Panc1 (cell line): ENCODE results near the gene RPL41. TPM values are rescaled to one million over a fixed set of nuclear protein-coding genes. Genes with fewer than 3 reads are reported as not detected.

Source experiments
- ATAC-seq: fragments of 200-7000 bp; cut with Tn5 transposase; 2 replicates; pipeline ENCODE4 v1.9.1; 2020; ENCODE audit warnings: mild to moderate bottlenecking, moderate library complexity
- BruUV-seq: library from RNA; stranded (reverse); fragments of 400-500 nt; replicated peaks from 2 replicates; lab custom pipeline; 2021; lab: Mats Ljungman, UMichigan
- CTCF ChIA-PET: fragments of 300-600 bp; sonication (Branson Sonifier 250); formaldehyde crosslinking; loops from one replicate; lab custom pipeline; 2022; ENCODE audit warnings: antibody characterized with exemption; lab: Charles Lee
- POLR2A ChIA-PET: fragments of 300-600 bp; sonication (Branson Sonifier 250); formaldehyde crosslinking; loops from one replicate; lab custom pipeline; 2022; ENCODE audit warnings: antibody characterized with exemption; lab: Charles Lee
- DNase-seq: peaks from one replicate; pipeline ENCODE4 v3.0.0-alpha.2; 2010; ENCODE audit warnings: low read depth, low spot score
- H3K27ac ChIP-seq: 2 replicates; pipeline ENCODE4 v1.5.1; 2011; ENCODE audit warnings: mild to moderate bottlenecking, low read length, inconsistent platforms
- H3K27me3 ChIP-seq: fragments of 200-500 bp; sonication (Bioruptor generic); 2 replicates; pipeline ENCODE4 v1.6.0; 2014; ENCODE audit warnings: low read length, inconsistent platforms; ENCODE audit not compliant: control insufficient read depth, insufficient read depth
- H3K36me3 ChIP-seq: fragments of 200-500 bp; sonication (Bioruptor generic); 2 replicates; pipeline ENCODE4 v1.5.1; 2014; ENCODE audit warnings: inconsistent platforms, mild to moderate bottlenecking, low read length, moderate library complexity; ENCODE audit not compliant: control insufficient read depth, insufficient read depth
- H3K4me1 ChIP-seq: 2 replicates; pipeline ENCODE4 v1.5.1; 2011; ENCODE audit warnings: inconsistent platforms, mild to moderate bottlenecking, low read length, moderate library complexity; ENCODE audit not compliant: control insufficient read depth, insufficient read depth
- H3K4me3 ChIP-seq, 2 experiments: 2 replicates each; pipeline ENCODE4 v1.5.1; 2011 to 2012; ENCODE audit warnings: low read depth in 2 of 2, low read length in 2 of 2, mild to moderate bottlenecking in 2 of 2, inconsistent platforms in 1 of 2, moderate library complexity in 1 of 2
- H3K9me3 ChIP-seq: fragments of 200-500 bp; sonication (Bioruptor generic); 2 replicates; pipeline ENCODE4 v1.5.1; 2014; ENCODE audit warnings: low read depth, mild to moderate bottlenecking, inconsistent platforms, low read length, moderate library complexity; ENCODE audit not compliant: control insufficient read depth, insufficient read depth
- CTCF ChIP-seq: fragments of 450-650 bp; IDR thresholded peaks from 2 replicates; pipeline ENCODE4 v1.5.1; 2017; ENCODE audit warnings: mild to moderate bottlenecking
- POLR2AphosphoS5 ChIP-seq: IDR thresholded peaks from 2 replicates; pipeline ENCODE4 v1.6.1; 2012; ENCODE audit warnings: mild to moderate bottlenecking, low read depth, low read length, moderate library complexity
- REST ChIP-seq, 2 experiments: IDR thresholded peaks; 2 replicates each; pipeline ENCODE4 v1.6.1; 2011 to 2012; ENCODE audit warnings: low read depth in 2 of 2, control low read depth in 1 of 2, low read length in 1 of 2, mild to moderate bottlenecking in 1 of 2, moderate library complexity in 1 of 2; ENCODE audit not compliant: insufficient read depth in 1 of 2
- SIN3A ChIP-seq: IDR thresholded peaks from 2 replicates; pipeline ENCODE4 v1.6.1; 2012; ENCODE audit warnings: low read depth, mild to moderate bottlenecking, low read length, moderate library complexity, borderline replicate concordance; ENCODE audit not compliant: insufficient read depth
- TCF7L2 ChIP-seq: IDR thresholded peaks from 2 replicates; pipeline ENCODE4 v1.6.1; 2011; ENCODE audit warnings: mild to moderate bottlenecking, low read depth, low read length, inconsistent platforms
- in situ Hi-C: cut with HindIII; loops from 2 replicates; pipeline ENCODE4 v1.10.0; 2016; ENCODE audit warnings: low sequenced_read_pairs, low pct_unique_long_range_greater_than_20kb
- intact Hi-C: fragments of 100-400 bp; cut with micrococcal nuclease; formaldehyde crosslinking; loops from one replicate; pipeline ENCODE4 v1.10.0; 2022; ENCODE audit not compliant: unreplicated experiment
- total RNA-seq: library from RNA; stranded (reverse); gene quantifications from one replicate; pipeline ENCODE4 v1.2.1, GENCODE V29; 2021; ENCODE audit not compliant: unreplicated experiment

RPL41 gene
- total RNA-seq, 1 experiment from 2014 or later, result 2,264 TPM

GRCh38 chr12:56101045-56101444, 15.4 kb upstream of the RPL41 start:
- Histone ChIP-seq H3K4me3 (no peak overlapping the region), H3K36me3 (peaks cover 11% of the 10 kb centered on the region), H3K4me1 (peaks cover 15% of the 10 kb centered on the region), H3K27me3 (no peaks in the 10 kb centered on the region; the same call in 1 of the 2 replicates), H3K9me3 (no peaks in the 10 kb centered on the region), H3K27ac (no peak overlapping the region)
- in situ Hi-C loops (no loop called here), intact Hi-C loops (no loop called here)
- no peak for TF ChIP-seq SIN3A
- TF ChIP-seq CTCF, result no peak
- TF ChIP-seq POLR2AphosphoS5, result no peak
- TF ChIP-seq TCF7L2, result no peak
- TF ChIP-seq REST (IDR thresholded peaks at IDR 0.05; ENCODE audit: insufficient read depth in 1 of 2, low read depth in 2 of 2, low read length in 1 of 2), result no peak
- BruUV-seq, result no TSS peak
- ATAC-seq (no peak), DNase-seq (no peak)
- ChIA-PET CTCF (no interaction called here), POLR2A (no interaction called here)

- POLR2A ChIA-PET, result interaction anchor here (1.4 kb wide), 1 partner anchor 15 kb away, joined by 3 read pairs; the partner anchor contains the start of gene ZC3H10
- ATAC-seq, result no peak
- no TSS peak for BruUV-seq
- intact Hi-C loops, result no loop called here
- in situ Hi-C loops, result no loop called here
- DNase-seq, result no peak
- peaks cover 20% of the 10 kb centered on the region for H3K4me1 ChIP-seq
- CTCF ChIA-PET, result no interaction called here
- TF ChIP-seq POLR2AphosphoS5 (no peak), REST (IDR thresholded peaks at IDR 0.05; ENCODE audit: insufficient read depth in 1 of 2, low read depth in 2 of 2, low read length in 1 of 2) (no peak), CTCF (no peak), SIN3A (no peak), TCF7L2 (no peak)
- no peak overlapping the region for H3K4me3 ChIP-seq
- peaks cover 14% of the 10 kb centered on the region for H3K36me3 ChIP-seq
- H3K9me3 ChIP-seq, result no peaks in the 10 kb centered on the region
- H3K27me3 ChIP-seq, result no peaks in the 10 kb centered on the region; the same call in 1 of the 2 replicates
- peak overlapping the region; percentile 94; the same call in 1 of the 2 replicates for H3K27ac ChIP-seq
These were observed 13.8 kb upstream of the RPL41 start for GRCh38 chr12:56102683-56103065.
